Activated CD4-positive, alpha-beta T cell treated with anti-CD3 and anti-CD28 coated beads for 1 hour (primary cell): Measurements from ENCODE around the gene VTA1.
"Not testable (repeated sequence)": the region's sequence is repeated elsewhere in the genome, so short reads cannot be mapped to it uniquely, and the experiment has no call there.

Source experiments
- DNase-seq: peaks from one replicate; pipeline ENCODE4 v3.0.0-alpha.2; 2020

The VTA1 gene

DNA sequence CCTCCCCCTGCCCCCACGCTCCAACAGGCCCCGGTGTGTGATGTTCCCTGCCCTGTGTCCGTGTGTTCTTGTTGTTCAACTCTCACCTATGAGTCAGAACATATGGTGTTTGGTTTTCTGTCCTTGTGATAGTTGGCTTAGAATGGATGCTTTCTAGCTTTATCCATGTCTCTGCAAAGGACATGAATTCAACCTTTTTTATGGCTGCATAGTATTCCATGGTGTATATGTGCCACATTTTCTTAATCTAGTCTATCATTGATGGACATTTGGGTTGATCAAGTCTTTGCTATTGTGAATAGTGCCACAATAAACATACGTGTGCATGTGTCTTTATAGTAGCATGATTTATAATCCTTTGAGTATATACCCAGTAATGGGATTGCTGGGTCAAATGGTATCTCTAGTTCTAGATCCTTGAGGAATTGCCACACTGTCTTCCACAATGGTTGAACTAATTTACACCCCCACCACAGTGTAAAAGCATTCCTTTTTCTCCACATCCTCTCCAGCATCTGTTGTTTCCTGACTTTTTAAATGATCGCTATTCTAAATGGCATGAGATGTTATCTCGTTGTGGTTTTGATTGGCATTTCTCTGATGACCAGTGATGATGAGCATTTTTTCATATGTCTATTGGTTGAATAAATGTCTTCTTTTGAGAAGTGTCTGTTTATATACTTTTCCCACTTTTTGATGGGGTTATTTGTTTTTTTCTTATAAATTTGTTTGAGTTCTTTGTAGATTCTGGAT is 82.6 kb downstream of the VTA1 start:
- not testable (repeated sequence) for DNase-seq

DNA sequence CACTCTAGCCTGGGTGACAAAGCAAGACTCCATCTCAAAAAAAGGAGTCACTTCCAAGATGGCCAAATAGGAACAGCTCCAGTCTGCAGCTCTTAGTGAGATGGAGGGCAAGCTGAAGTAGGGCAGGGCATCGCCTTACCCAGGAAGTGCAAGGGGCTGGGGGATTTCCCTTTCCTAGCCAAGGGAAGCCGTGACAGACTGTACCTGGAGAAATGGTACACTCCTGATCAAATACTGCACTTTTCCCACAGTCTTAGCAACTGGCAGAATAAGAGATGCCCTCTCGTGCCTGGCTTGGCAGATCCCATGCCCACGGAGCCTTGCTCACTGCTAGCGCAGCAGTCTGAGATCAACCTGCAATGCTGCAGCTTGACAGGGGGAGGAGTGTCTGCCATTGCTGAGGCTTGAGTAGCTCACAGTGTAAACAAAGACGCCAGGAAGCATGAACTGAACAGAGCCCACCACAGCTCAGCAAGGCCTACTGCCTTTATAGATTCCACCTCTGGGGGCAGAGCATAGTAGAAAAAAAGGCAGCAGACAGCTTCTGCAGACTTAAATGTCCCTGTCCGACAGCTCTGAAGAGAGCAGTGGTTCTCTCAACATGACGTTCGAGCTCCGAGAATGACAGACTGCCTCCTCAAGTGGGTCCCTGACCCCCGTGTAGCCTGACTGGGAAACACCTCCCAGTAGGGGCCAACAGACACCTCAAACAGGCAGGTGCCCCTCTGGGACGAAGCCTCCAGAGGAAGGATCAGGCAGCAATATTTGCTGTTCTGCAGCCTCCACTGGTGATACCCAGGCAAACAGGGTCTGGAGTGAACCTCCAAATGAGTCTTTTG is 85.4 kb downstream of the VTA1 start:
- DNase-seq: peak; percentile 25

DNA sequence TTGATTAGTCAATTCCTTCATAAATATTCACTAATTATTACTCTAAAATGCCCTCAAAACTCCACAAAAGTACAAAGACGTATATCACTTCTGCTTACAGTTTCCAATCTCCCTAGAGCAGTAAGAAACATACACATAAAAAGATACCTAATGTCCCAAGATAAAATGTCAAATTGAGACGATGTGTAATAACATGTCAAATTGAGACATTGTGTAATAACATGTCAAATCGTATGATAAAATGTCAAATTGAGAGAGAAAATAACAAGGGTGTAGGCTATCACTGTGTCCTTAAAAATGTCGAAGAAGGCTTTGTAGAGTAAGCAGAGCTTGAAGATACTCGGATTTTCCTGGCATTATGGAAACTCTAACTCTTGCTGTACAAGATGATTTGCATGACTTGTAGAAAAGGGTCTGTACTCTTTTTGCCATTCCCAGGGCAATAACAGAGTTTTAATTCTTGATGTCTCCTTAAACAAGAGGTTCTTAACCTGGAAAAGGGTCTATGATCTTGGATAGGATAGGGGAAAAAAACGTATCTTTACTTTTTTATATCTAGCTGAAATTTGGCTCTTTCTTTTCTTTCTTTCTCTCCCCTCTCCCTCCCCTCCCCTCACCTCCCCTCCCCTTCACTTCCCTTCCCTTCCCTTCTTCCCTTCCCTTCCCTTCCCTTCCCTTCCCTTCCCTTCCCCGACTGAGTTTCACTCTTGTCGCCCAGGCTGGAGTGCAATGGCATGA is 87.1 kb downstream of the VTA1 start:
- no peak for DNase-seq

GRCh38 chr6:142235272-142235671 is 88.2 kb downstream of the VTA1 start:
- no peak for DNase-seq

DNA sequence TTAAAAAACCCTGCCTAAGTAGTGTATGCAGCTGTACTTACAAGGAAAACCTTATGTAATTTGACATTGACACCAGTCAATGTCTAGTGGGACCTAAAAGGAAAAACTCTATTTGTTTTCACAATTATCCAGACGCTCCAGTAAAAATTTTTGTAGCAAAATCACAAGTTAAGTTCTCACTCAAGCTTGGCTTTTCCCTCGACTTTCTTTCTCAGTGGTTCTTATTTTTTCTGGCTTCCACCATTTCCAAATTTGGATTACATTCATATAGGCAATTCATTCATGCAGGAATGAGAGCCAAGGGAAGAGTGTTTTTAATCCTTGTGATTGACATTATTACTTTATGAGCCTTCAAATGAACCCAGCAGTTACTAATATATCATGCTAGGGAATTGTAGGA is 88.7 kb downstream of the VTA1 start:
- no peak for DNase-seq

DNA sequence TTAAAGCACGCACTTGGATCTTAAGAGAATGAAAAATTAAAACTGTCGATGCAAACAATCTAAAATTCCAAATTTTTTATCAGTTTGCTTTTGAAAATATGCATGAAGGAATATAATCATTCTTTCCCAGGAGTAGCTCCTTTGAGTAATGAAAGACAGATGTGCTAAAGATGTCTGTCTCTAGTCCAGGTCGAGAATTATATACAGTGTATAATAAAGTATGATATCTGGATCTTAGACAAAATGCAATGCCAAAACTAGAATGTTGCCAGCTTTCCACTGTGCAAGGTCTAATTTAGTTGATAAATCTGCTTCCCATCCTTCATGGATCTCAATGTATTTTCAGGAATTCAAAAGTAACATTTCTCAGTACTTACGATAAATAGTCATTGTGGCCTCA is 89.6 kb downstream of the VTA1 start:
- no peak for DNase-seq

GRCh38 chr6:142238881-142239280 is 91.8 kb downstream of the VTA1 start:
- DNase-seq: no peak

DNA sequence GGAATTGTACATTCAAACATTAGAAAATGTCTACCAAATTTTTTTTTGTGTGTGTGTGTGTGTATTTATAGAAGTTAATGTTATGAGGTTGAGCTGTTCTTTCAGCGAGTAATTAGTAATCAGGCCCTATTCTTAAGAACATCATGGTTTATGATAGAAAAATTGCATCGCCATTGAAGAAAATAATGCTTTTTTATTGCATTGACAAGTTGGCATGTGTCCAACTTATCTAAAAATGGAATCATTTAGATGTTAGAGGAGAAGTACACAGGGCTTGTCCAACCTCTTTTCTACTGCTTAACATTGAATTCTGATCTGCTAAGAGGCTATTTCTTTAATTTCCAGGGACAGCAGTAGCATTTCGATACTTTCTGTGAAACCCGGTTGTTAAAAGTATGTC is 93.1 kb downstream of the VTA1 start:
- no peak for DNase-seq

GRCh38 chr6:142241061-142241460 is 94.0 kb downstream of the VTA1 start:
- no peak for DNase-seq

DNA sequence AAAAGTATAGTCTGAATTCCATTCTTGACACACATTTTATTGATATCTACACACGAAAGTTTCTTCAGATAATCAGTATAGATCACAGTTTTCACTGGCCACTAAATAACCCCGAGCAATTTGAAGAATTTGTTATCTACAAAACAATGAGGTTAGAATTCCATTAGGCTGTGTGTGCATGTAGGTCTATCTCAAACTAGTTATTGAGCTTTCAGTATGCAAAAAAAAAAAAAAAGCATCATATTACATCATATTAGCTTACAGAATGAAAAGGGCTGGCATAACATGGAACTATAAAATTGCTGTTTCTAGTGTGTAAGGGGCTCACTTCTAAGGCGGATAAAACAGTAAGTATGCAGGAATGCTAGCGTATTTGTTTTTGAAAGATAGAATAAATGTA is 95.2 kb downstream of the VTA1 start:
- no peak for DNase-seq

GRCh38 chr6:142246960-142247359 is 99.9 kb downstream of the VTA1 start:
- no peak for DNase-seq

DNA sequence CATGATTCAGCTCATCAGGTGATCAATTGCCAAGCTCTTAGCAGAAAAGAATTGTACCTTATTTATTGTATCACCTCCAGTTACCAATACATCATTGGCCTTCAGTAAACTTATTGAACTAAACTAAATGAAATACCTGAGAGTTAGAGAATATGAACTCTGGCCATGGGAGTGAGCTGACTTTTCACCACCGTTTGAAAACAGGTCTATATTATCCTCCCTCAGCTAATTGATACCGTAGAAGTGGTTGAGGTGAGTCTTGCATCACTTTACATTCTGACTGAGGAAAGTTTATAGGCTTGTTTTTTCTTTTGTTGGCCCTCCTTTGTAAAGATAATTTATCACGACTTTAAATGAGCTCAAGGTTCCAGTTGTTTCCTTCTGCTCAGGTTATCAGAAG is 102.2 kb downstream of the VTA1 start:
- no peak for DNase-seq

DNA sequence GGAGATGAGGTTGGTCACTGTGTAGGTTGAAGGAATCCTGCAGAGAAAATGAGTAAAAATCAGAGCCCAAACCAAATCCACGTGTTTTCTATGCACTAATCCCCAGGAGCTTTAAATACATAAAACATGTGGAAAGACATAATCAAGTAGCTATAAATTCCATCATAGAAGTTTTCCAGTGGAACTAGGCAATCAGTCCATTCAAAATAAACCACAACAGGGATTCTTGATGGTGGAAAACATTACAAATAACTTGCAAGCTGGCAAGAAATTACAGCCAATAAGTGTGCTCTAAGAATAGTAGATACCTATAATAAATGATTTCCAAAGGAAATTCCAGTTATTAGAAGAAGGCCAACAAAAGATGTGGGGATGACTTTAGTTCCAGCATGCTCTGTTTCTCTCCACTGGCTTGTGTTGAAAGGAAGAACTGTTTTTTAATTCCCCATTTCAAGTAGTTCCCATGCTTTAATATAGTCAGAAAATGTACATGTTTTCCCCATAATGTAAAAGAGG is 104.9 kb downstream of the VTA1 start:
- no peak for DNase-seq

- DNase-seq: no peak
Observed at GRCh38 chr6:142254513-142254912, 107.5 kb downstream of the VTA1 start.

GRCh38 chr6:142255785-142256184 is 108.7 kb downstream of the VTA1 start:
- no peak for DNase-seq

GRCh38 chr6:142258305-142258704 is 111.2 kb downstream of the VTA1 start:
- DNase-seq: no peak

GRCh38 chr6:142258757-142259156 is 111.7 kb downstream of the VTA1 start:
- no peak for DNase-seq

DNA sequence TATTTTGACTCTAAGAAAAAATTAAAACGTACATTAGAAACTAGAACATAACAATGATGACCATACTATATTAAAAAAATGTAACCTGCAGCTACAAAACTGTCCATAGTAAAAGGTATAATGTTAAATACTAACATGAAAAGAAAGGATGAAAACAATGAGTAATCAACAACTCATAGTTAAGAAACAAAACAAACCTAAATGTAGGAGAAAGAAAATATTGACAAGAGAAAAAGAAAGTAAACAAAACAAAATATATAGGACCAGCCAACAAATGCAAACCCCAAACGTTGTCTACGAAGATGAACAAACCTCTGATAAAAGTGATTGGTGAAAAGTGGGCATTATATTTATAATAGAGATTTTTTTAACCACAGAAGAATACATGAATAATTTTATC is 113.7 kb downstream of the VTA1 start:
- no peak for DNase-seq

DNA sequence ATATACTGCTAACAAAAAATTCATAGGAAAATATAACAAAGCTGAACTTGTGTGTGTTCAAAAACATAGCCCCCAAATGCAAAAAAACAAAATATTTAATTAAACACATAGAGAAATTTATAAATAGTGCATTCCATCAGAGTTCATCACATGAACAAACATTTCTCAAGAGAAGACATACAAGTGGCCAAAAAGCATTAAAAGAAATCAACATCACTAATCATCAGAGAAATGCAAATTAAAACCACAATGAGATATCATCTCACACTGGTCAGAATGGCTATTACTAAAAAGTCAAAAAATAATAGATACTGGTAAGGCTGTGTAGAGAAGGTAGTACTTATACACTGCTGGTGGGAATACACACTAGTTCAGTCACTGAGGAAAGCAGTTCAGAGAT is 115.2 kb downstream of the VTA1 start:
- no peak for DNase-seq

- no peak for DNase-seq
Observed at GRCh38 chr6:142265476-142265875, 118.4 kb downstream of the VTA1 start.

- no peak for DNase-seq
Observed at GRCh38 chr6:142266060-142266459, 119.0 kb downstream of the VTA1 start.

- no peak for DNase-seq
Observed at GRCh38 chr6:142271476-142271875, 124.4 kb downstream of the VTA1 start.
